Kidney capillary endothelial cell (primary cell): ENCODE results near the gene DTNB.

Experiments
- DNase-seq: peaks from one replicate; pipeline ENCODE4 v3.0.0-alpha.2; 2018; ENCODE audit warnings: low spot score

DTNB gene

GRCh38 chr2:25497229-25497917 is 176.0 kb downstream of the DTNB start:
- no peak for DNase-seq

GRCh38 chr2:25494616-25495015 is 178.8 kb downstream of the DTNB start:
- DNase-seq: no peak

GRCh38 chr2:25493207-25493606 is 180.2 kb downstream of the DTNB start:
- DNase-seq: no peak

GRCh38 chr2:25492726-25493125 is 180.7 kb downstream of the DTNB start:
- DNase-seq: no peak

GRCh38 chr2:25491966-25492532 is 181.3 kb downstream of the DTNB start:
- DNase-seq: peak; percentile 3

- DNase-seq: no peak
These were observed 182.2 kb downstream of the DTNB start for GRCh38 chr2:25491003-25491696.

GRCh38 chr2:25490217-25490616 is 183.2 kb downstream of the DTNB start:
- no peak for DNase-seq

GRCh38 chr2:25489631-25490030 is 183.7 kb downstream of the DTNB start:
- DNase-seq: no peak

GRCh38 chr2:25483607-25484266 is 189.6 kb downstream of the DTNB start:
- no peak for DNase-seq

- DNase-seq: no peak
These were observed 191.0 kb downstream of the DTNB start for GRCh38 chr2:25482341-25482740.

GRCh38 chr2:25481381-25482300 is 191.7 kb downstream of the DTNB start:
- DNase-seq: no peak

GRCh38 chr2:25480561-25480960 is 192.8 kb downstream of the DTNB start:
- DNase-seq: no peak

- no peak for DNase-seq
These were observed 193.6 kb downstream of the DTNB start for GRCh38 chr2:25479761-25480160.

- no peak for DNase-seq
These were observed 194.6 kb downstream of the DTNB start for GRCh38 chr2:25478736-25479135.

GRCh38 chr2:25473758-25474340 is 199.5 kb downstream of the DTNB start:
- DNase-seq: no peak

- no peak for DNase-seq
These were observed 200.2 kb downstream of the DTNB start for GRCh38 chr2:25473131-25473530.

- no peak for DNase-seq
These were observed 202.6 kb downstream of the DTNB start for GRCh38 chr2:25470806-25471205.

GRCh38 chr2:25467743-25468142 is 205.6 kb downstream of the DTNB start:
- DNase-seq: no peak

- no peak for DNase-seq
These were observed 211.4 kb downstream of the DTNB start for GRCh38 chr2:25462021-25462420.

- DNase-seq: no peak
These were observed 213.0 kb downstream of the DTNB start for GRCh38 chr2:25460261-25460905.
